ENCODE measurements around the gene CLEC2D.
"Not testable (repeated sequence)": the region's sequence is repeated elsewhere in the genome, so short reads cannot be mapped to it uniquely, and the experiment has no call there.

The CLEC2D gene

GRCh38 chr12:9724023-9724422, 54.5 kb downstream of the CLEC2D start:
- in situ Hi-C loops (cut with MboI; ENCODE audit: low sequenced_read_pairs): loop anchor here (25.0 kb wide), 1 partner anchor 387 kb away; no protein-coding TSS in a partner anchor

DNA sequence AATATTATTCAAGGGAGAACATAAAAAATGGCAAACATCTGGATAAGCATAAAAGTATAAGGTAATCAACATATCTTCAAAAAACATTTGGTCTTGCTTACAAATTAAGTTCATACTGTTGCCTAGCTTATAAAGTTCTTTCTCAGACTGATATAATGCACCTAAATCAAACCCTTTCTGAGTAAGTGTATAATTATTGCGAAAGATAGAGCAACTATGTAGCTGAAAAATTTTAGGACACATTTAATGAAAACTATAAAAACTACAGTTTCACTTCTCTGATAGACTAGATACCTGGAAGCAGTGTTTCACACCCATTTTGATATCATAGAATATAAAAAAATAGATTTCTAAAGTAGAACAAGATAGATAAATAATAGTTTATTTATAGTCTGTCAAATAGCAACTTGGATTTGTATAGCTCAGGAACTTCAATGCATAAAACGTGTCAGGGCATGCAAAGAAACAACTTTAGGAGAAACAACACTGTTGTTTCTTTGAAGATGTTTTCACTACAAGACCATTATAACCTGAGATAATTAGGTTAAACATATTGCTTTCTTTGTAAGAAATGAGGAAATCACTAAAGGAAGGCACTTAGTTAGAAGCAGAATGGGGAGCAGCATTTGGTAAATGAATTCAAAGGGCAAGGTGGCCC, 55.8 kb downstream of the CLEC2D start:
- in situ Hi-C loops (cut with MboI; ENCODE audit: low sequenced_read_pairs): no loop called here

DNA sequence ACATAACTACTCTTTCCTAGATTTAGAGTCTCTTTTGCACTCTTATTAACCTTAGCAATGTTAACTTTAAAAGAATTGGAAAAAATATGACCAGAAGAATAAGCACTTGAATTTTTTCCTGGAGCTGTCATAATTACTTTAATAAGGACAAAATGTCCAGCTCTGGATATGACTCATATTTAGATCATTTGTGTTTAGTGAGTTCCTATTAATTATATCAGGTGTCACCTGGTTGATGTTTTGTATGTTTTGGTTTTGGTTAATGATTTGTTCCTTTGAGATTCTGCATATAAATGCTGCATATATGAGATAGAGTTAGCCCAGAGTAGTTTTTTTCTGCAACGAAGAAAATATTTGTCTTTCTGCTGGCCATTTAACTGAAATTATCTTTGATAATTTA, 58.3 kb downstream of the CLEC2D start:
- in situ Hi-C loops (cut with MboI; ENCODE audit: low sequenced_read_pairs): no loop called here

- in situ Hi-C loops (cut with MboI; ENCODE audit: low sequenced_read_pairs): no loop called here
These were observed 59.6 kb downstream of the CLEC2D start for GRCh38 chr12:9729082-9729481.

- in situ Hi-C loops (cut with MboI; ENCODE audit: low sequenced_read_pairs): no loop called here
These were observed 60.5 kb downstream of the CLEC2D start for GRCh38 chr12:9730011-9730410.

DNA sequence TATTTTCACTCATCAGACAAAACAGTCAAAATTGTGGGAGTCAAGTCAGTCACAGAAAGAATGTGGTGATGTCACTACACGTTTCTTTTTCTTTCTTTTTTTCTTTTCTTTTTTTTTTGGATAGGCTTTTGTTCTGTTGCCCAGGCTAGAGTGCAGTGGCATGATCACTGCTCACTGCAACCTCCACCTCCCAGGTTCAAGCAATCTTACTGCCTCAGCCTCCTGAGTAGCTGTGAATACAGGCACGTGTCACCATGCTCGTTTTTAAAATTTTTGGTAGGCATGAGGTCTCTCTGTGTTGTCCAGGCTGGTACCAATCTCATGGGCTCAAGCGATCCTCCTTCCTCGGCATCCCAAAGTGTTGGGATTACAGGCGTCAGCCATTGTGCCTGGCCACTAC, 61.1 kb downstream of the CLEC2D start:
- in situ Hi-C loops (cut with MboI; ENCODE audit: low sequenced_read_pairs): no loop called here

DNA sequence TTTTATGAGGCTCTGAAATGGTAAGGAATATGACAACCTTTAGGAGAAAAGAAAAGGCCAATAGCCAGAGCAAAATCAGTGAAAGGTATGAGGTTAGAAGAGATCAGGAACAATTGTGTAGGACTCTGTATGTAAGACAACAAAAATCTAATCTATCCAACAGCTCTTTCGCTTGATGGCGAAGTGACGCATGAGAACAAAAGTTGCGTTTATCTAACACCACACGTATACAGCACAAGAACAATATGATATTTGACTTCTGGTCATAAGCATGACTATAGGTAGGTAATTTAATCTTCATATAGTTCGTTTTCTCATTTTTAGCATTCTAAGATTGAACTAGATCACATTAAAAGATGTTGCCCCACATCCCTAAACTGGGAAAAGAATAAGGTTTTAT, 61.9 kb downstream of the CLEC2D start:
- in situ Hi-C loops (cut with MboI; ENCODE audit: low sequenced_read_pairs): no loop called here

- in situ Hi-C loops (cut with MboI; ENCODE audit: low sequenced_read_pairs): no loop called here
These were observed 62.3 kb downstream of the CLEC2D start for GRCh38 chr12:9731797-9732196.

- in situ Hi-C loops (cut with MboI; ENCODE audit: low sequenced_read_pairs): no loop called here
These were observed 63.5 kb downstream of the CLEC2D start, which contains the start of gene CLECL1 for GRCh38 chr12:9732921-9733461. CLECL1 (minus strand) TSS chr12:9733097.

GRCh38 chr12:9735601-9736000, 66.1 kb downstream of the CLEC2D start:
- in situ Hi-C loops (cut with MboI; ENCODE audit: low sequenced_read_pairs): no loop called here

GRCh38 chr12:9736936-9737705, 67.6 kb downstream of the CLEC2D start:
- in situ Hi-C loops (cut with MboI; ENCODE audit: low sequenced_read_pairs): no loop called here

- in situ Hi-C loops (cut with MboI; ENCODE audit: low sequenced_read_pairs): not testable (repeated sequence)
These were observed 69.4 kb downstream of the CLEC2D start for GRCh38 chr12:9738905-9739304.

- in situ Hi-C loops (cut with MboI; ENCODE audit: low sequenced_read_pairs): loop anchor here (10.0 kb wide), 1 partner anchor 395 kb away; the partner anchor contains the start of gene CLEC7A
These were observed 70.0 kb downstream of the CLEC2D start for GRCh38 chr12:9739404-9740105.

- in situ Hi-C loops (cut with MboI; ENCODE audit: low sequenced_read_pairs): loop anchor here (10.0 kb wide), 1 partner anchor 395 kb away; the partner anchor contains the start of gene CLEC7A
These were observed 70.7 kb downstream of the CLEC2D start for GRCh38 chr12:9740106-9740750.

DNA sequence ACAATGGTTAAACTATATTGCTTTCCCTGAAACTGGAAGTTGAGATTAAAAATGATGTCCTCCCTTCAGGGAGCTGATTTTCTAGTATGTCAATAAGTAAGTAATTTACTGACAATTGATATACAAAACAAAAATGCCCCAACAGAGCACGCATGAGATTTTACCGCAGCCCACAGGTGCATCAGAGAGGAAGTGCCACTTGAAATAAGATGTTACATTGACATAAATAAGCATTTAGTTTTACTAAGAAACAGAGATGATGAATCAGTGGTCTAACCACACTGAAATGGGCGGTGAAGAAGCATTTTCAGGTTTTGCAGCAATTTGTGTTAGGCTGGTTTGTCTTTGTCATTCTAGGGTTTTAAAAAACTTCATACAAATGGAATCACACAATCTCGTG, 72.2 kb downstream of the CLEC2D start:
- in situ Hi-C loops (cut with MboI; ENCODE audit: low sequenced_read_pairs): loop anchor here (10.0 kb wide), 1 partner anchor 393 kb away; the partner anchor contains the start of gene CLEC7A

DNA sequence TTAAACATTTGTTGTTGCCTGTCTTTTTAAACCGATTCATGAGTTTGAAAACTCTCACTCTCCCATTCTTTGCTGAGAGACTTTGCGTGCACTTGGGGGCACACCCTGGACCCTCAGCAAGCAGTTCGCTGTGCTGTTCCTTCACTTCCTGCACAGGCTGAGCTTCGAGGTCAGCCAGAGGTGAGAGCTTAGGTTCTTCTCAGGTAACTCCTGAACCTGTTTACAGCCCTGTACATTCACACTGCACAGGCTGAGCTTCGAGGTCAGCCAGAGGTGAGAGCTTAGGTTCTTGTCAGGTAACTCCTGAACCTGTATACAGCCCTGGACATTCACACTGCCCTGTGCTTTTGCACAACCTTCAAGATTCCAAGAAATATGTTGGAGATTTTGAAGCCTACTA, 73.1 kb downstream of the CLEC2D start:
- in situ Hi-C loops (cut with MboI; ENCODE audit: low sequenced_read_pairs): loop anchor here (10.0 kb wide), 1 partner anchor 392 kb away; the partner anchor contains the start of gene CLEC7A

- in situ Hi-C loops (cut with MboI; ENCODE audit: low sequenced_read_pairs): loop anchor here (10.0 kb wide), 1 partner anchor 390 kb away; the partner anchor contains the start of gene CLEC7A
These were observed 75.7 kb downstream of the CLEC2D start for GRCh38 chr12:9745199-9745598.
